Omental fat pad (tissue), 4 donors: Measurements from ENCODE around the gene ZNF438. TPM values are rescaled to one million over a fixed set of nuclear protein-coding genes. Genes with fewer than 3 reads are reported as not detected.

Experiments used
- ATAC-seq: fragments of 150-250 bp; one replicate; pipeline ENCODE4 v1.9.1; 2016; ENCODE audit warnings: mild to moderate bottlenecking, moderate library complexity; ENCODE audit not compliant: low FRiP score
- DNase-seq: peaks from one replicate; pipeline ENCODE4 v3.0.0-alpha.2; 2019; ENCODE audit warnings: low spot score
- total RNA-seq, 4 donors: library from RNA; depleted of rRNA; stranded (reverse); fragments of >200 nt; gene quantifications; one replicate each; pipeline ENCODE4 v1.1.0, GENCODE V29; 2016
- TF ChIP-seq, protein P1 (sequence below), 3 donors: fragments of 450-650 bp; IDR thresholded peaks; one replicate each; pipeline ENCODE4 v1.5.1; 2016 to 2017; ENCODE audit warnings: antibody characterized with exemption in 3 of 3, mild to moderate bottlenecking in 3 of 3, moderate library complexity in 2 of 3

The ZNF438 gene
- total RNA-seq, 4 donors from 2014 or later = 8.9 to 22.9 (median 12.3) TPM

- DNase-seq (no peak), ATAC-seq (no peak)
- TF ChIP-seq, protein P1, sequence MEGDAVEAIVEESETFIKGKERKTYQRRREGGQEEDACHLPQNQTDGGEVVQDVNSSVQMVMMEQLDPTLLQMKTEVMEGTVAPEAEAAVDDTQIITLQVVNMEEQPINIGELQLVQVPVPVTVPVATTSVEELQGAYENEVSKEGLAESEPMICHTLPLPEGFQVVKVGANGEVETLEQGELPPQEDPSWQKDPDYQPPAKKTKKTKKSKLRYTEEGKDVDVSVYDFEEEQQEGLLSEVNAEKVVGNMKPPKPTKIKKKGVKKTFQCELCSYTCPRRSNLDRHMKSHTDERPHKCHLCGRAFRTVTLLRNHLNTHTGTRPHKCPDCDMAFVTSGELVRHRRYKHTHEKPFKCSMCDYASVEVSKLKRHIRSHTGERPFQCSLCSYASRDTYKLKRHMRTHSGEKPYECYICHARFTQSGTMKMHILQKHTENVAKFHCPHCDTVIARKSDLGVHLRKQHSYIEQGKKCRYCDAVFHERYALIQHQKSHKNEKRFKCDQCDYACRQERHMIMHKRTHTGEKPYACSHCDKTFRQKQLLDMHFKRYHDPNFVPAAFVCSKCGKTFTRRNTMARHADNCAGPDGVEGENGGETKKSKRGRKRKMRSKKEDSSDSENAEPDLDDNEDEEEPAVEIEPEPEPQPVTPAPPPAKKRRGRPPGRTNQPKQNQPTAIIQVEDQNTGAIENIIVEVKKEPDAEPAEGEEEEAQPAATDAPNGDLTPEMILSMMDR (IDR thresholded peaks at IDR 0.05) = no peak
These were observed 13.9 kb downstream of the ZNF438 start for GRCh38 chr10:31017534-31018355.

DNA sequence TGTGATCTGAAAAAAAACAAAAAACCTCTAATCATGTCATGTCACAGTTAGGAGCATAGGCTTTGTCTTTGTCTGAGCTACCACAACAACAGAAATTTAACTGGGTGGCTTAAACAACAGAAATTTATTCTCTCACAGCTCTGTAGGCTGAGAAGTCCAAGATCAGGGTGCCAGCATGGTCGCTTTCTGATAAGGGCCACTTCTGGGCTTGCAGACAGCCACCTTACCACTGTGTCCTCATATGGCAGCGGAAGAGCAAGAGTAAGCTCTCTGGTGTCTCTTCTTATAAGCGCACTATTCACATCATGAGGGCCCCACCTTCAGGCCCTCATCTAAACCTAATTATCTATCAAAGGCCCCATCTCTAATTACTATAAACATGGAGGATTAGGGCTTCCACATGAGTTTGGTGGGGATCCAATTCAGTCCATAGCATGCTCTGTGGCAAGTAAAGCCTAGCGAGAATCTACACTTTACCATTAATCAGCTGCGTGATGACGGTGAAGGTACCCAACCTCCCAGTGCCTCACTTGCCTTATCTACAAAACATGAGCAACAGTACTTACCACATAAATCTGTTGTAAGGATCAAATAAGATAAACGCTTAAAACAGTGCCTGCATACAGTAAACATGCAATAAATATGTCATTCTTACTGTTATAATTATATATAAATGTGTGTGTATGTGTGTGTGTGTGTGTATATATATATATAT, 17.3 kb downstream of the ZNF438 start:
- TF ChIP-seq, protein P1 (IDR thresholded peaks at IDR 0.05) = no peak
- DNase-seq = no peak
- ATAC-seq = no peak

DNA sequence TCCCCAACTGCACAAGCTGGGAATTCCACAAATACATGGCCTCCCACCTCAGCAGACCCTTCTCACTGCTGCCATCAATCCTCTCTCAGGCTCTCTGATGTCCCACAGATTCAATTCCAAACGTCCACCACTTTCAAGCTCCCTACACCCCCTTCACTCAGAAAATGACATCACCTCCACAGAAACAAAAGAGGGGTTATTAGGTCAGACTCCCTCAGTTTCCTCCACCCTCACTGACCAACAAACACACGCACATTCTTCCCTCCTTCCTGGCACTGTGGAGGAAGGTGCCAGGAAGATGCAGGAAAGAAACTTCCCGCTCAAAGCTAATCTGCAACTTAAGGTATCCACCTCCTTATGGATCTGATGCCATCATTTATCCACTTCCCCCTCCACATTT, 18.3 kb downstream of the ZNF438 start:
- DNase-seq (no peak), ATAC-seq (no peak)
- TF ChIP-seq, protein P1 (IDR thresholded peaks at IDR 0.05) = no peak

GRCh38 chr10:31011665-31012022, 20.0 kb downstream of the ZNF438 start:
- ATAC-seq = no peak
- DNase-seq = no peak
- TF ChIP-seq, protein P1 (IDR thresholded peaks at IDR 0.05) = no peak

GRCh38 chr10:31011017-31011664, 20.5 kb downstream of the ZNF438 start:
- TF ChIP-seq, protein P1 (IDR thresholded peaks at IDR 0.05) = no peak
- DNase-seq (no peak), ATAC-seq (no peak)

DNA sequence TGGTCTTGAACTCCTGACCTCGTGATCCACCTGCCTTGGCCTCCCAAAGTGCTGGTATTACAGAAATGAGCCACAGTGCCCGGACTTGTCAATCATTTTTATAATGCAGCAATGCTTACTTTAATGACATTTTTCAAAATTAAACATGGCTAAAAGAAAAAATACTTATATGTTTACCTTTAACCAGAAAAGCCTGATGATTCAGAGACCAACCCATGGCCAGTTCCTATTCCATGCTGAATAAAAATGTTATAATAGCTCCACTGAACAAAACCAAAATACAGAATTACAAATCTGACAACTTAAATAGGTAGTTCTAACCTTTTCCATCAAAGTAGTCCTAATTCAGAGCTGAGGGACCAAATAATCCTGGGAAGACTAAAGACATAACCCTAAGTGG, 21.6 kb downstream of the ZNF438 start:
- no peak for DNase-seq
- no peak for ATAC-seq
- TF ChIP-seq, protein P1 (IDR thresholded peaks at IDR 0.05) = no peak
